Ascending aorta (tissue), 2 donors: Measurements from ENCODE around the gene EDARADD. TPM values are rescaled to one million over a fixed set of nuclear protein-coding genes. Genes with fewer than 3 reads are reported as not detected.

ENCODE experiments used
- DNase-seq, 2 donors: peaks; one replicate each; pipeline ENCODE4 v3.0.0-alpha.2; 2019; ENCODE audit warnings: low spot score in 2 of 2
- H3K27ac ChIP-seq, 2 donors: fragments of 200-600 bp; sonication (generic); one replicate each; pipeline ENCODE4 v1.5.1; 2016 to 2017; ENCODE audit warnings: mild to moderate bottlenecking in 1 of 2
- H3K27me3 ChIP-seq: fragments of 200-600 bp; sonication (generic); one replicate; pipeline ENCODE4 v1.5.1; 2017
- H3K36me3 ChIP-seq, 2 donors: fragments of 200-600 bp; sonication (generic); one replicate each; pipeline ENCODE4 v1.5.1; 2016
- H3K4me1 ChIP-seq, 2 donors: fragments of 200-600 bp; sonication (generic); one replicate each; pipeline ENCODE4 v1.5.1; 2016 to 2017; ENCODE audit warnings: mild to moderate bottlenecking in 1 of 2
- H3K4me3 ChIP-seq, 2 donors: fragments of 200-600 bp; sonication (generic); one replicate each; pipeline ENCODE4 v1.5.1; 2016 to 2017; ENCODE audit warnings: mild to moderate bottlenecking in 1 of 2
- H3K9me3 ChIP-seq, 2 donors: fragments of 200-600 bp; sonication (generic); one replicate each; pipeline ENCODE4 v1.5.1; 2016
- CTCF ChIP-seq, 3 experiments: fragments of 200-600 bp in 2 of 3; fragments of 450-650 bp in 1 of 3; sonication (generic) in 2 of 3; IDR thresholded peaks; one replicate each; pipeline ENCODE4 v1.5.1; 2016 to 2019; ENCODE audit warnings: antibody characterized with exemption in 3 of 3, mild to moderate bottlenecking in 1 of 3, moderate library complexity in 1 of 3
- intact Hi-C: fragments of 100-400 bp; cut with DNase I; formaldehyde crosslinking; loops from one replicate; pipeline ENCODE4 v1.15.1; 2023
- total RNA-seq: library from RNA; depleted of rRNA; stranded (reverse); fragments of >200 nt; gene quantifications from one replicate; pipeline ENCODE4 v1.1.0, GENCODE V29; 2016

Gene EDARADD
- total RNA-seq, 1 donor from 2014 or later = not detected

- Histone ChIP-seq H3K4me1 (peaks cover 0 to 5% of the 10 kb centered on the region in 2 donors), H3K4me3 (no peak overlapping the region), H3K9me3 (no peaks in the 10 kb centered on the region), H3K27ac (no peak overlapping the region), H3K36me3 (no peaks in the 10 kb centered on the region), H3K27me3 (no peaks in the 10 kb centered on the region)
- DNase-seq = no peak
- intact Hi-C loops = no loop called here
- no peak for TF ChIP-seq CTCF (IDR thresholded peaks at IDR 0.05)
Observed at GRCh38 chr1:236508593-236509027, 114.5 kb downstream of the EDARADD start.

- no peak for TF ChIP-seq CTCF (IDR thresholded peaks at IDR 0.05)
- peaks cover 0 to 5% of the 10 kb centered on the region in 2 donors for H3K4me1 ChIP-seq
- no peaks in the 10 kb centered on the region for H3K36me3 ChIP-seq
- H3K27me3 ChIP-seq = no peaks in the 10 kb centered on the region
- no peaks in the 10 kb centered on the region for H3K9me3 ChIP-seq
- no peak overlapping the region for H3K27ac ChIP-seq
- no peak for DNase-seq
- intact Hi-C loops = no loop called here
- H3K4me3 ChIP-seq = no peak overlapping the region
Observed at GRCh38 chr1:236509203-236509602, 115.1 kb downstream of the EDARADD start.

DNA sequence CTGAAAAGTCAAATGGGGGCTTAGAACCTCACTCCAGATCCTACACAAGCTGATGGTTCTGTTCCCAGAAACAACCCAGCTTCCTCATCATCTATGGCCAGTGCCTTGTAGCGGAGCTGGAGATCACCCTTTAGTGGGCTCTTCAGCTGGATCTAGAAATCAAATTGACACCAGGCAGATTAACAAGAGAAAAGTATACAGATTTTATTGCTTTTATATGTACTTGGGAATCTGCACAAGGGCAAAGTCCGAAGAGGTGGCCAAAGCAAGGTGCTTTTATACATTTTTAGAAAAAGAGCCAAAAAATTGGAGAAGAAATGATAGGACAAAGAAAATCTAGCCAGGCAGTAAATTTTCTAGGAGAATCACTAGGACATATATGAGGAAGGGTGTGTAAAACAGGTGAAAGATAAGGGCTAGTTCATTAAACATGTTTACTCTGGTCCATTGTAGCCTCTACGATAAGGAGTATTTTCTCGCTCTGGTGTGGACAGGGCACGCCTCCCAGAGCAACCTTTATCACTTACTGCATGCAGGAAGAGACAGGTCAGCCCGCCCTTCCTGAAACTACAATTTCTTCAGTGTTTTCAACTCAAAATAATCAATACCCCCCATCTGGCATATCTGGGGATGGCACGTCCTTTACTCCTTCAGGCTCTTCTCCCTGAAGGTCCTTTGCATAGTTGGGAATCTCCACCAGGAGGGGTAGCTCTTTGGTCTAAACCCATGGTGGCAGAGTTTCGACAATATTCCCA, 115.7 kb downstream of the EDARADD start:
- DNase-seq = no peak
- no peaks in the 10 kb centered on the region for H3K9me3 ChIP-seq
- TF ChIP-seq CTCF (IDR thresholded peaks at IDR 0.05) = no peak
- no peak overlapping the region for H3K4me3 ChIP-seq
- intact Hi-C loops = no loop called here
- no peaks in the 10 kb centered on the region for H3K36me3 ChIP-seq
- peaks cover 0 to 5% of the 10 kb centered on the region in 2 donors for H3K4me1 ChIP-seq
- H3K27me3 ChIP-seq = no peaks in the 10 kb centered on the region
- H3K27ac ChIP-seq = no peak overlapping the region

DNA sequence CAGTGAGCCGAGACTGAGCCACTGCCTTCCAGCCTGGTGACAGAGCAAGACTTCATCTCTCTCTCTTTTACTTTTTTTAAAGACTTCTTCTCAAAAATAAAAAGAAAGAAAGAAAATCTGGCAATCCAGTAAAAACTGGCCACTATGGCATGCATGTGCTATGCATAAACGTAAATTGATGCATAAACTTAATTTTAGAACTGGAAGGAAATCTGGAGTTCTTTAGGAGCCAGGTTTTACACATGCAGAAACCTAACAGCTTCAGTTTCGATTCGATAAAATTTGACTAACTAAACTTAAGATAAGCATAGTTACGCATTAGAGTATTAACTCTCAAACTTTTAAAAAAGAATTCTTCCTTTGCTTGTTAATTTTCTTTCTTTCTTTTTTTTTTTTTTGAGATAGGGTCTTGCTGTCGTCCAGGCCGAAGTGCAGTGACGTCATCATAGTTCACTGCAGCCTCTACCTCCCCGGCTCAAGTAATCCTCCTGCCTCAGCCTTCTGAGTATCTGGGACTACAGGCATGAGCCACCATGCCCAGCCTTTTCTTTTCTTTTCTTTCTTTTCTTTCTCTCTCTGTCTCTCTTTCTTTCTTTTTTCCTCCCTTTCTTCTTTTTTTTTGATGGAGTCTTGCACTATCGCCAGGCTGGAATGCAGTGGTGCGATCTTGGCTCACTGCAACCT, 117.8 kb downstream of the EDARADD start:
- H3K4me3 ChIP-seq = peak overlapping the region in 1 of 2 donors; percentile 34
- no peak for TF ChIP-seq CTCF (IDR thresholded peaks at IDR 0.05)
- intact Hi-C loops = no loop called here

DNA sequence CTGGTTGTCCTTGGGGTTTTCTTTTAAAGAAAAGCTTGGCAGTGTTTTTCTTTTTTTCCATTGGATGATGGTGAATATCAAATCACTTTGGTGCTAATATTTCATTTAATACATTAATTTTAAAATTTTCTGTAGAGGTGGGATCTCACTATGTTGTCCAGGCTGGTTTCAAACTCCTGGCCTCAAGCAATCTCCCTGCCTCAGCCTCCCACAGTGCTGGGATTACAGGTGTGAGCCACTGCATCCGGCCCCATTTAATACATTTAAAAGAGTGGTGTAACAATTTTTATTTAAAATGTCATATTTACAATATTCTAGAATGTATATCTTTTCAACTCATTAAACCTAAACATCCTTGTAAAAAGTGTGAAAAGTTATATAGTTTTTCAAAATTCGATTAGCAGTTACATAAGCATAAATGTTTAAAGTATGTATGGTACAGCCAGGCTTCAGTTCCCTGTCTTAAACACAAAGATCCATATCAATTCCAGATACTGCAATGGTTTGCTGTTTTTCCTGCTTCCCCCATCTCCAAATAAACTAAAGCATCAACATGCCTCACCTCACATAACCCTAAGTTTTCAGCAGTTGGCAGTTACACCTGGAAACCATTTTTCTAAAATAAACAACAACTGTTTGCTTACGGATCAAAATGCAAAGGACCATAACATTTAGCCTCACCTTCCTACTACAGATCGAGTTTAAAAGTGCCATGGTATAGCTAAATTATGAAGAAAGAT, 120.8 kb downstream of the EDARADD start:
- H3K36me3 ChIP-seq = no peaks in the 10 kb centered on the region
- no peak for TF ChIP-seq CTCF (IDR thresholded peaks at IDR 0.05)
- no peak overlapping the region for H3K4me3 ChIP-seq
- no peaks in the 10 kb centered on the region for H3K27me3 ChIP-seq
- peaks cover 0 to 14% of the 10 kb centered on the region in 2 donors for H3K4me1 ChIP-seq
- no peaks in the 10 kb centered on the region for H3K9me3 ChIP-seq
- intact Hi-C loops = no loop called here
- DNase-seq = no peak
- peak overlapping the region; percentile 22 to 72 for H3K27ac ChIP-seq

More for the DNA sequence above, 117.8 kb downstream of the EDARADD start:
- Histone ChIP-seq H3K27me3 (no peaks in the 10 kb centered on the region), H3K27ac (peak overlapping the region in 1 of 2 donors; percentile 6), H3K4me1 (peaks cover 0 to 12% of the 10 kb centered on the region in 2 donors), H3K9me3 (no peaks in the 10 kb centered on the region), H3K36me3 (no peaks in the 10 kb centered on the region)
- no peak for DNase-seq
